T-helper 2 cell treated with Interferon-gamma antibody and Interleukin-4, amounts not matched to agents 5 μg/mL and 100 μg/mL, for 36 hours (primary cell): ENCODE measurements around the gene KHK.

Experiments used
- DNase-seq: peaks from one replicate; pipeline ENCODE4 v3.0.0; 2021; ENCODE audit warnings: low spot score
- H3K27ac Mint-ChIP-seq: one replicate; pipeline ENCODE4 v1.8.0; 2021; ENCODE audit warnings: mild to moderate bottlenecking, mixed read lengths
- H3K27me3 Mint-ChIP-seq: one replicate; pipeline ENCODE4 v1.8.0; 2021; ENCODE audit warnings: low read depth, mixed read lengths
- H3K36me3 Mint-ChIP-seq: one replicate; pipeline ENCODE4 v1.8.0; 2021; ENCODE audit warnings: low read depth, mixed read lengths
- H3K4me1 Mint-ChIP-seq: one replicate; pipeline ENCODE4 v1.8.0; 2021; ENCODE audit warnings: low read depth, mixed read lengths
- H3K4me3 Mint-ChIP-seq: one replicate; pipeline ENCODE4 v1.8.0; 2022; ENCODE audit warnings: mild to moderate bottlenecking, moderate library complexity, mixed read lengths
- H3K9me3 Mint-ChIP-seq: one replicate; pipeline ENCODE4 v1.8.0; 2021; ENCODE audit warnings: mixed read lengths

Gene KHK

DNA sequence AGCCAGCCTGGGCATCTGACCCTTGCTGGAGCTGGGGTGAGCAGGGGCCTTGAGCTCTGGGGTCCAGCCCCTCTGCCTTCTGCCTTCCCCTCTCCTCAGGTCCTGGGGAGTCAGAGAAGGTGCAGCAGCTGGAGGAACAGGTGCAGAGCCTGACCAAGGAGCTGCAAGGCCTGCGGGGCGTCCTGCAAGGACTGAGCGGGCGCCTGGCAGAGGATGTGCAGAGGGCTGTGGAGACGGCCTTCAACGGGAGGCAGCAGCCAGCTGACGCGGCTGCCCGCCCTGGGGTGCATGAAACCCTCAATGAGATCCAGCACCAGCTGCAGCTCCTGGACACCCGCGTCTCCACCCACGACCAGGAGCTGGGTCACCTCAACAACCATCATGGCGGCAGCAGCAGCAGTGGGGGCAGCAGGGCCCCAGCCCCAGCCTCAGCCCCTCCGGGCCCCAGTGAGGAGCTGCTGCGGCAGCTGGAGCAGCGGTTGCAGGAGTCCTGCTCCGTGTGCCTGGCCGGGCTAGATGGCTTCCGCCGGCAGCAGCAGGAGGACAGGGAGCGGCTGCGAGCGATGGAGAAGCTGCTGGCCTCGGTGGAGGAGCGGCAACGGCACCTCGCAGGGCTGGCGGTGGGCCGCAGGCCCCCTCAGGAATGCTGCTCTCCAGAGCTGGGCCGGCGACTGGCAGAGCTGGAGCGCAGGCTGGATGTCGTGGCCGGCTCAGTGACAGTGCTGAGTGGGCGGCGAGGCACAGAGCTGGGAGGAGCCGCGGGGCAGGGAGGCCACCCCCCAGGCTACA, 4.4 kb upstream of the KHK start:
- no peaks in the 10 kb centered on the region for H3K9me3 Mint-ChIP-seq
- H3K36me3 Mint-ChIP-seq: peaks cover 2% of the 10 kb centered on the region
- no peaks in the 10 kb centered on the region for H3K27me3 Mint-ChIP-seq
- DNase-seq: no peak
- peaks cover 36% of the 10 kb centered on the region for H3K4me1 Mint-ChIP-seq
- peak overlapping the region; percentile 98 for H3K27ac Mint-ChIP-seq
- H3K4me3 Mint-ChIP-seq: peak overlapping the region; percentile 86

DNA sequence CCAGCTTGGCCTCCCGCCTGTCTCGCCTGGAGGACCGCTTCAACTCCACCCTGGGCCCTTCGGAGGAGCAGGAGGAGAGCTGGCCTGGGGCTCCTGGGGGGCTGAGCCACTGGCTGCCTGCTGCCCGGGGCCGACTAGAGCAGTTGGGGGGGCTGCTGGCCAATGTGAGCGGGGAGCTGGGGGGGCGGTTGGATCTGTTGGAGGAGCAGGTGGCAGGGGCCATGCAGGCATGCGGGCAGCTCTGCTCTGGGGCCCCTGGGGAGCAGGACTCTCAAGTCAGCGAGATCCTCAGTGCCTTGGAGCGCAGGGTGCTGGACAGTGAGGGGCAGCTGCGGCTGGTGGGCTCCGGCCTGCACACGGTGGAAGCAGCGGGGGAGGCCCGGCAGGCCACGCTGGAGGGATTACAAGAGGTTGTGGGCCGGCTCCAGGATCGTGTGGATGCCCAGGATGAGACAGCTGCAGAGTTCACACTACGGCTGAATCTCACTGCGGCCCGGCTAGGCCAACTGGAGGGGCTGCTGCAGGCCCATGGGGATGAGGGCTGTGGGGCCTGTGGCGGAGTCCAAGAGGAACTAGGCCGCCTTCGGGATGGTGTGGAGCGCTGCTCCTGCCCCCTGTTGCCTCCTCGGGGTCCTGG, 3.7 kb upstream of the KHK start:
- Mint-ChIP-seq H3K4me1 (peaks cover 38% of the 10 kb centered on the region), H3K27me3 (no peaks in the 10 kb centered on the region), H3K36me3 (peaks cover 2% of the 10 kb centered on the region), H3K4me3 (no peak overlapping the region), H3K9me3 (no peaks in the 10 kb centered on the region), H3K27ac (no peak overlapping the region)
- no peak for DNase-seq

DNA sequence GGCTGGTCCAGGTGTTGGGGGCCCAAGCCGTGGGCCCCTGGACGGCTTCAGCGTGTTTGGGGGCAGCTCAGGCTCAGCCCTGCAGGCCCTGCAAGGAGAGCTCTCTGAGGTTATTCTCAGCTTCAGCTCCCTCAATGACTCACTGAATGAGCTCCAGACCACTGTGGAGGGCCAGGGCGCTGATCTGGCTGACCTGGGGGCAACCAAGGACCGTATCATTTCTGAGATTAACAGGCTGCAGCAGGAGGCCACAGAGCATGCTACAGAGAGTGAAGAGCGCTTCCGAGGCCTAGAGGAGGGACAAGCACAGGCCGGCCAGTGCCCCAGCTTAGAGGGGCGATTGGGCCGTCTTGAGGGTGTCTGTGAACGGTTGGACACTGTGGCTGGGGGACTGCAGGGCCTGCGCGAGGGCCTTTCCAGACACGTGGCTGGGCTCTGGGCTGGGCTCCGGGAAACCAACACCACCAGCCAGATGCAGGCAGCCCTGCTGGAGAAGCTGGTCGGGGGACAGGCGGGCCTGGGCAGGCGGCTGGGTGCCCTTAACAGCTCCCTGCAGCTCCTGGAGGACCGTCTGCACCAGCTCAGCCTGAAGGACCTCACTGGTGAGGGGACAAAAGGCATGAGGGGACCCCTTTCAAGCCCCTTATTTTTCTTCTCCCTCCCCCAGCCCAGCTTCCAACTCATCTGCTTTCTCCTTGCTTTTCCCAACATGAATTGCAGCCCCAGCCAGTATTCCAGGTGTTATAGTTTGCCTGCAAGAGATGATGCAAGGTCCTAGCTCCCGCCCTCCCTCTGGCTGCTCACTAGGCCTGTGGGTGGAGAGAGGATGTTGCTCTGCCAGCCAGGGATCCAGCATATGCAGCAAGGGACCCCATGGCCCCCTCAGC, 2.9 kb upstream of the KHK start:
- Mint-ChIP-seq H3K27me3 (no peaks in the 10 kb centered on the region), H3K4me3 (no peak overlapping the region), H3K4me1 (peaks cover 37% of the 10 kb centered on the region), H3K9me3 (no peaks in the 10 kb centered on the region), H3K27ac (no peak overlapping the region), H3K36me3 (peaks cover 2% of the 10 kb centered on the region)
- no peak for DNase-seq

DNA sequence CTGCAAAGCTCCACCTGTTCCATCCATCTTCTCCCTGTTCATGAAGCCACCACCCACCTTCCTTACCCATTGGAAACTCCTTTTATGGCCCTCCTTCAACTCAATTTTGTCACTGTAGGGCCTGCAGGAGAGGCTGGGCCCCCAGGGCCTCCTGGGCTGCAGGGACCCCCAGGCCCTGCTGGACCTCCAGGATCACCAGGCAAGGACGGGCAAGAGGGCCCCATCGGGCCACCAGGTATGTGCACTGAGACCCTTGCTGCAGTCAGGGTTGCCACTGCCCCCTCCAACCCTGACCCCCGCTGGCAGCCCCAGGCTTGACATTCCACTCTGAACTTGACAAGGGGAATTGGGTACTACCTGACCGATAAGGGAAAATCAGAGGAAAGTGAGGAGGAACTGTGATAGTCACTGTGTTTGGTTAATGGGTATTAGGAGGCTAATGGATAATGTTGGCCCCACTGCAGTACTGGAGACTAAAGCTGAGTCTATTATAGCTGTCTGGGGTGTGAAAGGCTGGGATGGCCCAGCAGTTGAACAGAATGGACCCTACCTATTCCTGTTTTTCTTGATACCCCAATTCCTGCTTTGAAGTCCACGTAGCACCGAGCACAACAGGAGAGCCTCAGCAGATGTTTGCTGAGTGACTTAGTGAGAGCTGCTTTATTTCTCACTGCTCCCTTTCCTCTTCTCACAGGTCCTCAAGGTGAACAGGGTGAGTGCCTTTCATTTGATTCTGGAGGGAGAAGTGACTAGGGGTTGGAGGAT, 2.1 kb upstream of the KHK start:
- no peak for DNase-seq
- Mint-ChIP-seq H3K4me1 (peaks cover 42% of the 10 kb centered on the region), H3K36me3 (peaks cover 4% of the 10 kb centered on the region), H3K4me3 (peak overlapping the region; percentile 84), H3K27ac (peak overlapping the region; percentile 41), H3K9me3 (no peaks in the 10 kb centered on the region), H3K27me3 (no peaks in the 10 kb centered on the region)

DNA sequence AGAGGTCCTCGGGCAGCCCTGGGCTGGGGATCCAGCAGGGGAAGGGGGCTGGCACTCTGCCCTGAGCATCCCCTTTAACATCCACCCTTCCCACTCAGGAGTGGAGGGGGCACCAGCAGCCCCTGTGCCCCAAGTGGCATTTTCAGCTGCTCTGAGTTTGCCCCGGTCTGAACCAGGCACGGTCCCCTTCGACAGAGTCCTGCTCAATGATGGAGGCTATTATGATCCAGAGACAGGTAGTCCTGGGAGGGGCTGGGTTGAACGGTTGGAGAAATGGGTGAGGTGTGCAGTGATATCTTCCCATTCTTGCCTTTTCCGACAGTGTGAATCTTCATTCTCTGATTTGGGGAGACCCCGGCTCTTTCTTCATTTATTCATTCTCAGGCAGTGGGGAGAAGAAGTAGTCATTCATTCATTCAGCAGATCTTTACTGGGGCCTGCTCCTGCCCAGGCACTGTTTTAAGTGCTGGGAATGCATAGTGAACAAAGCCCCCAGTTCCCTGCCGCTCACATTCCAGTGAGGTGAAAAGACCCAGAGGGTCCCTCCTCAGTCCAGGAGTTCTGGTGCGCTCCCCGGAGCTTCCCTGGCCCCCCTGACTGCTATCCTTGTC, 1.4 kb upstream of the KHK start:
- H3K36me3 Mint-ChIP-seq: peaks cover 4% of the 10 kb centered on the region
- H3K9me3 Mint-ChIP-seq: no peaks in the 10 kb centered on the region
- no peak for DNase-seq
- peak overlapping the region; percentile 84 for H3K4me3 Mint-ChIP-seq
- peak overlapping the region; percentile 73 for H3K27ac Mint-ChIP-seq
- H3K27me3 Mint-ChIP-seq: no peaks in the 10 kb centered on the region
- peaks cover 43% of the 10 kb centered on the region for H3K4me1 Mint-ChIP-seq

DNA sequence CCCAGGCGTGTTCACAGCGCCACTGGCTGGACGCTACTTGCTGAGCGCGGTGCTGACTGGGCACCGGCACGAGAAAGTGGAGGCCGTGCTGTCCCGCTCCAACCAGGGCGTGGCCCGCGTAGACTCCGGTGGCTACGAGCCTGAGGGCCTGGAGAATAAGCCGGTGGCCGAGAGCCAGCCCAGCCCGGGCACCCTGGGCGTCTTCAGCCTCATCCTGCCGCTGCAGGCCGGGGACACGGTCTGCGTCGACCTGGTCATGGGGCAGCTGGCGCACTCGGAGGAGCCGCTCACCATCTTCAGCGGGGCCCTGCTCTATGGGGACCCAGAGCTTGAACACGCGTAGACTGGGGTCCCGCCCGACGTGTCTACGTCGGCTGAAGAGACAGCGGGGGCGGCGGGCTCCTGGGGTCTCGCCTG, 891 bp upstream of the KHK start:
- DNase-seq: peak; percentile 51
- peak overlapping the region; percentile 73 for H3K27ac Mint-ChIP-seq
- peaks cover 4% of the 10 kb centered on the region for H3K36me3 Mint-ChIP-seq
- H3K27me3 Mint-ChIP-seq: no peaks in the 10 kb centered on the region
- peaks cover 39% of the 10 kb centered on the region for H3K4me1 Mint-ChIP-seq
- peak overlapping the region; percentile 84 for H3K4me3 Mint-ChIP-seq
- H3K9me3 Mint-ChIP-seq: no peaks in the 10 kb centered on the region

DNA sequence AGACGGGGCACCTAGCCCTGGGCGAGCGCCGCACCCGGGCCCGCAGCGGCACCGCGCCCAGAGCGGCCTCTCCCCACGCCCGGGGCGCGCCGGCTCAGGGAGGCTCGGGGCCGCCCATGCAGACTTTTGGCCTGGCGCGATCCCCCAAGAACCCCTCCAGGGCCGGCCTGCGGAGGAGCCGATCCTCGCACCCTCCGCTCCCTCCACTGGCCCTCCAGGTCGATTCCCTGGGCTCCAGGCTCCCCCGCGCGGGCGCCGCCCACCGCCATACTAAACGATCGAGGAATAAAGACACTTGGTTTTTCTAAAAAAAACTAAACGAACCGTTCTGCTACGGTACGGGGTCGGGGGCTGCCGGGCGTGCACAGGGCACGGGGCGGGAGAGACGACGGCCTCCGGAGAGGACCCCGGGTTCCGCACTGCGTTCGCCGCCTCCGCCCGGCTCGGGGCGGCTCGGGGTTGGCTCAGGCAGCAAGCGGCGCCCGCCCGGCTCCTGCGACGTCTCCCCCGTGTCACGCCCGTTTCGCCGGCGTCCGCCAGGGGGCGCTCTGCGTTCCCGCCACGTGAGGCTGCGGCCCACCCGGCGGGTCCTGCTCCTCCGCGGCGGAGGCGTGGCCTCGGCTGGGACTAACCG, 365 bp upstream of the KHK start:
- Mint-ChIP-seq H3K27ac (peak overlapping the region; percentile 88), H3K4me3 (peak overlapping the region; percentile 84), H3K27me3 (no peaks in the 10 kb centered on the region), H3K36me3 (peaks cover 4% of the 10 kb centered on the region), H3K9me3 (no peaks in the 10 kb centered on the region), H3K4me1 (peaks cover 34% of the 10 kb centered on the region)
- peak; percentile 99 for DNase-seq

DNA sequence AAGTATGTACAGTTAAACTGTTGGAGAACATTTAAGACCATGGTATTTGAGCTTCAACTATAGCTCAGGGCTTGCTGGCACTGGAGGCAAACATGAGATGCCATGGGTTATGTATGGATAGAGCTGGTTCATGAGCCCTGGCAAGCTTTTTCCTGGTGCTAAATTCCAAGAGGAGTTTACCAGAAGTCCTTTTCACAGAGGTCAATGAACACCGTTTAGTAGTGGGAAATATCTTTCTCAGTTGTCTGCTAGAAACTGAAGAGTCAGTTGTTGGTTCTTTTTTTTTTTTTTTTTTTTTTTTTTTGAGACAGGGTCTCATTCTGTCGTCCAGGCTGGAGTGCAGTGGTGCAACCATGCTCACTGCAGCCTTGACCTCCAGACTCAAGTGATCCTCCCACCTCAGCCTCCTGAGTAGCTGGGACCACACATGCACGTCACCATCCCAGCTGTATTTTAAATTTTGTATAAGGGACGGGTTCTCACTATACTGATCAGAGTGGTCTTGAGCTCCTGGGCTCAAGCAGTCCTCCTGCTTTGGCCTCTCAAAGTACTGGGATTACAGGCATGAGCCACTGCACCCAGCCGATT, 1.3 kb downstream of the KHK start:
- H3K27me3 Mint-ChIP-seq: no peaks in the 10 kb centered on the region
- peaks cover 28% of the 10 kb centered on the region for H3K4me1 Mint-ChIP-seq
- H3K36me3 Mint-ChIP-seq: peaks cover 2% of the 10 kb centered on the region
- H3K9me3 Mint-ChIP-seq: no peaks in the 10 kb centered on the region
- DNase-seq: no peak
- H3K4me3 Mint-ChIP-seq: peak overlapping the region; percentile 91
- H3K27ac Mint-ChIP-seq: no peak overlapping the region

DNA sequence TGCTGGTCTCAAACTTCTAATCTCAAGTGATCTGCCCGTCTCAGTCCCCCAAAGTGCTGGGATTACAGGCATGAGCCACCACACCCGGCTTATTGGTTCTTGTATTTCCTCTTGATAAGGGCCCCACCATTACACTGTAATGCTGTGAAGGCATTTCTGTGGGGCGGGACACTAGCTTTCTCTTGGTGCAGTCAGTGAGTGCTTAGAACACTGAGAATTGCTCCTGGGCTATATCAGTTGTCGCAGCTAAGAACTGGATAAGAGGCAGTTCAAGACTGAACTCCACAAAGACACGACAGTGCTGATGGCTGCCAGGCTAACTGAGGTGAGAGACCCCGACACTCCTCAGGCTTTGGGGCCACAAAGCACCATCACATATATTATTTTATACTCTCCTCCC, 2.1 kb downstream of the KHK start:
- Mint-ChIP-seq H3K36me3 (peaks cover 2% of the 10 kb centered on the region), H3K27ac (no peak overlapping the region), H3K4me3 (peak overlapping the region; percentile 18), H3K9me3 (no peaks in the 10 kb centered on the region), H3K4me1 (peaks cover 28% of the 10 kb centered on the region), H3K27me3 (no peaks in the 10 kb centered on the region)
- DNase-seq: no peak

DNA sequence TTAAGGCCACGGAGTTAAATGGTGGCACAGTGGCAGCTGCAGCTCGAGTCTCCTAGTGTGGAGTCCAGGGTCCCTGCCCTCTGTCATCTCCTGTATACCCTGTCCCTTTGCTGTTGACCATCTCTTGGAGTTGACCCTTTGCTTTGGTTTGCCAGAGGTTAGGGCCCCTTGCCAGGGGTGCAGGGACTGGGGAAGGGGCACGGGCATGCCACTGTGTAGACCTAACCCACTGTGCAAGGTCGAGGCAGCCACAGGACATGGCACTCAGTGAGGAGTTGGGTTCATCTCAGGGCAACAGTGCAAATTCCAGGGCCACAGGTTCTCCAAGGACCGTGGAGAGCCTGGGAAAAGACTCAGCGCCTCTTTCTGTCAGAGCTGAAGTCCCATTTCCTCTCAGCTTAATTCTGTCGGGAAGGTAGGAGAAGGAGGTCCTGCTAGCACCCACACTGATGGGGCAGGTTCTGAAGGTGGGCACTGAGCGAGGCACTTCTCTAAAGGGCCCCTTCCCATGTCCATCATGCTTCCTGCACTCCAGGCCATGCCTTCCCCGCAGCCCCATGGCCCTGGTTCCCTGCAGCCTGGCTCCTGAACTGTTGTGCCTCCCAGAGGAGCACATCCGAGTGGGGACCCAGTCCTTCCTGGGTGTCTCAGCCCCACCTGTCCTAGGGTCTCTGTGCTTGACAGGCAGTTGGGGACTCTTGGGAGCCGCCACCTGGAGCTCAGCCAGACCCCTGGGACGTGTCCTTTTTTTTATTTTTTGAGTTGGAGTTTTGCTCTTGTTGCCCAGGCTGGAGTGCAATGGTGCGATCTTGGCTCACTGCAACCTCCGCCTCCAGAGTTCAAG, 2.8 kb downstream of the KHK start:
- peaks cover 2% of the 10 kb centered on the region for H3K36me3 Mint-ChIP-seq
- no peak overlapping the region for H3K27ac Mint-ChIP-seq

DNA sequence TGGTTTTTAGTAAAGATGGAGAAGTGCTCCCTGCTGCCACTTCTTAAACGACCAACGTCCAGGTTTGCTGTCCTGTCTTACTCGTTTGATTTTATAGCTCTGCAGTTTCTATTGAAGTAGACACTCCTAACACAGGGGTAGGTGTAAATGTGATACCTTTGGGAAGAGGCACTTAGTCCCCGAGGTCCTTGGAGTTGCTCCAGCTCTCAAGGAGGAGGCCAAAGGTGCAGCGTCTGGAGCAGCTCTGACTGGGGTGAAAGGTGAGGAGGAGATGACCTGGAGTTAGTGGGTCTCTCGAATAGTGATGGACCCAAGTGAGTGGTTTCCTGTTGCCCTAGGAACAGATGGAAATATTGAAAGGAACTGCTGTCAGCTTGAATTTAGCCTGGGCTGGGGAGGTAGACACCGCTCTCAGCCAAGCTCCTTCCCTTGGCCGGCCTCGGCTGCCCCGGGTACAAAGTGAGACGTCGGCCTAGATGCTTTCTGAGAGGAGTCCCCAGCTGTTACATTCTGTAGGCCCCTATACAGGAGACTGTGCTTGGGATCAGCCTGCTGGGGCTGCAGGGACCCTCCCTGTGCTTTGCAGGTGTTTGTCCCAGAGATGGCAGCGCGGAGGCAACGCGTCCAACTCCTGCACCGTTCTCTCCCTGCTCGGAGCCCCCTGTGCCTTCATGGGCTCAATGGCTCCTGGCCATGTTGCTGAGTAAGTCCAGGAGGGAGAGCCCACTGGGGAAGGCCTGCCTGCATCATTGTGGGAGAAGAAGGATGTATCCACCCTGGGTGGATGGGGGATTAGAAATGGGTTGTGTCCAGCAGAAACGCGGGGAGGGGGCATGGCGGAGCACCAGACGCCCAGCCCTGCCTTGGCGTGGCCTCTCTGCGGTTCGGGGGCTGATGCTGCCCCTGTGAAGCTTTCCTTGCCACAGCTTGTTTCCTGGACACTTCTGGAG, 5.4 kb downstream of the KHK start:
- H3K36me3 Mint-ChIP-seq: peaks cover 2% of the 10 kb centered on the region
- H3K9me3 Mint-ChIP-seq: no peaks in the 10 kb centered on the region
- no peaks in the 10 kb centered on the region for H3K27me3 Mint-ChIP-seq
- DNase-seq: no peak
- no peak overlapping the region for H3K4me3 Mint-ChIP-seq
- H3K27ac Mint-ChIP-seq: no peak overlapping the region
- H3K4me1 Mint-ChIP-seq: peaks cover 23% of the 10 kb centered on the region

More for the DNA sequence above, 2.8 kb downstream of the KHK start:
- H3K27me3 Mint-ChIP-seq: no peaks in the 10 kb centered on the region
- no peaks in the 10 kb centered on the region for H3K9me3 Mint-ChIP-seq
- no peak overlapping the region for H3K4me3 Mint-ChIP-seq
- no peak for DNase-seq
- peaks cover 24% of the 10 kb centered on the region for H3K4me1 Mint-ChIP-seq
